WTC11 (cell line): ENCODE results near the gene TBC1D4. TPM values are rescaled to one million over a fixed set of nuclear protein-coding genes. Genes with fewer than 3 reads are reported as not detected.

ENCODE experiments used
- ATAC-seq: fragments of 200-7000 bp; cut with Tn5 transposase; 2 replicates; pipeline ENCODE4 v1.10.0; 2021; ENCODE audit warnings: mild to moderate bottlenecking, moderate library complexity
- CTCF ChIA-PET: fragments of 300-600 bp; sonication (Branson Sonifier 250); formaldehyde crosslinking; loops from one replicate; lab custom pipeline; 2021; ENCODE audit warnings: antibody characterized with exemption; lab: Charles Lee
- POLR2A ChIA-PET: fragments of 350-600 bp; sonication (Branson Sonifier 250); formaldehyde crosslinking; loops from one replicate; lab custom pipeline; 2021; ENCODE audit warnings: antibody characterized with exemption; lab: Charles Lee
- DNase-seq: peaks from one replicate; pipeline ENCODE4 v3.0.0; 2021; ENCODE audit warnings: low spot score
- H3K27ac Mint-ChIP-seq: 2 replicates; pipeline ENCODE4 v1.8.0; 2021; ENCODE audit warnings: mixed read lengths
- H3K27me3 Mint-ChIP-seq: 2 replicates; pipeline ENCODE4 v1.8.0; 2021; ENCODE audit warnings: low read depth, mild to moderate bottlenecking, moderate library complexity, mixed read lengths
- H3K36me3 Mint-ChIP-seq: 2 replicates; pipeline ENCODE4 v1.8.0; 2021; ENCODE audit warnings: mixed read lengths
- H3K4me1 Mint-ChIP-seq: 2 replicates; pipeline ENCODE4 v1.8.0; 2022; ENCODE audit warnings: mixed read lengths
- H3K4me3 Mint-ChIP-seq: 2 replicates; pipeline ENCODE4 v1.8.0; 2021; ENCODE audit warnings: mild to moderate bottlenecking, moderate library complexity, mixed read lengths
- H3K9me3 Mint-ChIP-seq: 2 replicates; pipeline ENCODE4 v1.8.0; 2021; ENCODE audit warnings: mixed read lengths
- AR ChIP-seq: fragments of 250-450 bp; sonication (Bioruptor Pico); IDR thresholded peaks from 2 replicates; pipeline ENCODE4 v1.9.0; 2021; ENCODE audit warnings: mild to moderate bottlenecking
- ATF6 ChIP-seq: sonication (generic); formaldehyde crosslinking; IDR thresholded peaks from 2 replicates; pipeline ENCODE4 v1.8.1; 2023; ENCODE audit warnings: mild to moderate bottlenecking, missing genetic modification reagents
- CREM ChIP-seq: sonication (generic); formaldehyde crosslinking; IDR thresholded peaks from 2 replicates; pipeline ENCODE4 v1.8.1; 2022; ENCODE audit warnings: mild to moderate bottlenecking, missing genetic modification reagents, moderate library complexity
- ETV6 ChIP-seq: sonication (generic); formaldehyde crosslinking; IDR thresholded peaks from 2 replicates; pipeline ENCODE4 v1.8.1; 2022; ENCODE audit warnings: mild to moderate bottlenecking, missing genetic modification reagents
- GABPB1 ChIP-seq: sonication (generic); formaldehyde crosslinking; IDR thresholded peaks from 2 replicates; pipeline ENCODE4 v1.8.1; 2023; ENCODE audit warnings: mild to moderate bottlenecking, missing genetic modification reagents
- JUN ChIP-seq: sonication (generic); formaldehyde crosslinking; IDR thresholded peaks from 2 replicates; pipeline ENCODE4 v1.8.0; 2023; ENCODE audit warnings: mild to moderate bottlenecking, missing genetic modification reagents
- NR2C2 ChIP-seq: sonication (generic); formaldehyde crosslinking; IDR thresholded peaks from 2 replicates; pipeline ENCODE4 v1.8.0; 2022; ENCODE audit warnings: mild to moderate bottlenecking, missing genetic modification reagents
- SMAD3 ChIP-seq: sonication (generic); formaldehyde crosslinking; IDR thresholded peaks from 2 replicates; pipeline ENCODE4 v1.8.0; 2022; ENCODE audit warnings: missing genetic modification reagents, mild to moderate bottlenecking, borderline replicate concordance
- TCF7 ChIP-seq: sonication (generic); formaldehyde crosslinking; IDR thresholded peaks from 2 replicates; pipeline ENCODE4 v1.8.0; 2022; ENCODE audit warnings: mild to moderate bottlenecking, low read depth, missing genetic modification reagents, moderate library complexity
- ZNF219 ChIP-seq: sonication (generic); formaldehyde crosslinking; IDR thresholded peaks from 2 replicates; pipeline ENCODE4 v1.8.0; 2023; ENCODE audit warnings: missing genetic modification reagents, mild to moderate bottlenecking, borderline replicate concordance
- ZNF416 ChIP-seq: fragments of 250-450 bp; sonication (Bioruptor Pico); IDR thresholded peaks from 2 replicates; pipeline ENCODE4 v1.9.0; 2021; ENCODE audit warnings: mild to moderate bottlenecking, inconsistent platforms
- ZNF512 ChIP-seq: sonication (generic); formaldehyde crosslinking; IDR thresholded peaks from 2 replicates; pipeline ENCODE4 v1.8.1; 2022; ENCODE audit warnings: missing genetic modification reagents, borderline replicate concordance
- total RNA-seq: library from RNA; stranded (reverse); gene quantifications from 3 replicates; pipeline ENCODE4 v1.2.3, GENCODE V29; 2021
- TF ChIP-seq, protein P1 (sequence below): fragments of 250-450 bp; sonication (Bioruptor Pico); IDR thresholded peaks from 2 replicates; pipeline ENCODE4 v1.9.0; 2021; ENCODE audit warnings: mild to moderate bottlenecking, borderline replicate concordance
- TF ChIP-seq, protein P2 (sequence below): sonication (generic); formaldehyde crosslinking; conservative IDR thresholded peaks from 2 replicates; pipeline ENCODE4 v1.8.1; 2023; ENCODE audit warnings: mild to moderate bottlenecking, low read depth, missing genetic modification reagents, moderate library complexity
- TF ChIP-seq, protein P3 (sequence below): sonication (generic); formaldehyde crosslinking; IDR thresholded peaks from 2 replicates; pipeline ENCODE4 v1.8.0; 2023; ENCODE audit warnings: missing genetic modification reagents, mild to moderate bottlenecking, borderline replicate concordance

TBC1D4 gene
- total RNA-seq, 1 experiment from 2014 or later: 37.1 TPM

GRCh38 chr13:75443356-75443958, 38.5 kb downstream of the TBC1D4 start:
- TF ChIP-seq NR2C2 (CRISPR knock-in tag): no peak
- no peak for TF ChIP-seq JUN (CRISPR knock-in tag)
- TF ChIP-seq ZNF219 (CRISPR knock-in tag): no peak
- TF ChIP-seq SMAD3 (CRISPR knock-in tag): no peak
- TF ChIP-seq ZNF416 (CRISPR knock-in tag): no peak
- no peak for TF ChIP-seq GABPB1 (CRISPR knock-in tag)
- no peak for TF ChIP-seq CREM
- peaks cover 3% of the 10 kb centered on the region; the same call in 1 of the 2 replicates for H3K36me3 Mint-ChIP-seq
- no peaks in the 10 kb centered on the region for H3K27me3 Mint-ChIP-seq
- POLR2A ChIA-PET: interaction anchor here (0.6 to 1.1 kb wide), 2 partner anchors 16 to 219 kb away, joined by 3 read pairs; no protein-coding TSS in a partner anchor
- peaks cover 1% of the 10 kb centered on the region; the same call in 1 of the 2 replicates for H3K9me3 Mint-ChIP-seq
- no peak for DNase-seq
- H3K4me1 Mint-ChIP-seq: peaks cover 17% of the 10 kb centered on the region
- no peak; the same call in 1 of the 2 replicates for ATAC-seq
- CTCF ChIA-PET: interaction anchor here (1.0 to 1.4 kb wide), 4 partner anchors 10 to 39 kb away, joined by 3 to 9 read pairs (median 4); partner anchors contain the start of gene TBC1D4
- peak overlapping the region; percentile 58; the same call in 1 of the 2 replicates for H3K27ac Mint-ChIP-seq
- H3K4me3 Mint-ChIP-seq: no peak overlapping the region

DNA sequence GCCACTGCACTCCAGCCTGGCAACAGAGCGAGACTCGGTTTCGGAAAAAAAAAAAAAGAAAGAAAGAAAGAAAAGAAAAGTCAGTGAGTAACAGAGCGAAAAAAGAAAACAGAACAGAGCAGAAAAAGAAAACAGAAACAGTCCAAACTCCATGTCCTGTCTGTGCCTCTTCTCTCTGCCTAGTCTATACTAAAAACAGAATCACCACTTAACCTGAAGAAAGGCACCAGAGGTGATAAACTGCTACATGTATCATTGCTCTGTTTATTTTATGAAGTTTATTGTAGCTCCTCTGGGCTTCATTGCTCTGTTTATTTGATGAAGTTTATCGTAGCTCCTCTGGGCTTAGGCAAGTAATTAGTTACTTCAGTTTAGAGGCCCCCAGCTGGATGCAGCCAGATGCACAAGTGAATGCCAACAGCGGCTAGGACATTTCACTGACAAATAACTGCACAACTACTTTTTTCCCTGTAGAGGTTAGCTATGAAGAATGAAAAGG, 39.2 kb downstream of the TBC1D4 start:
- ATAC-seq: no peak
- POLR2A ChIA-PET: interaction anchor here (1.1 kb wide), 1 partner anchor 17 kb away, joined by 3 read pairs; no protein-coding TSS in a partner anchor
- no peaks in the 10 kb centered on the region for H3K9me3 Mint-ChIP-seq
- CTCF ChIA-PET: interaction anchor here (1.2 to 1.3 kb wide), 2 partner anchors 11 to 27 kb away, joined by 5 read pairs; no protein-coding TSS in a partner anchor
- H3K4me3 Mint-ChIP-seq: no peak overlapping the region
- DNase-seq: no peak
- no peaks in the 10 kb centered on the region for H3K27me3 Mint-ChIP-seq
- peaks cover 23% of the 10 kb centered on the region for H3K4me1 Mint-ChIP-seq
- no peak overlapping the region for H3K27ac Mint-ChIP-seq
- no peaks in the 10 kb centered on the region for H3K36me3 Mint-ChIP-seq
- TF ChIP-seq ZNF512 (CRISPR knock-in tag) (no peak), ATF6 (CRISPR knock-in tag) (no peak), TCF7 (CRISPR knock-in tag) (no peak), ETV6 (no peak), AR (CRISPR knock-in tag) (no peak)
- TF ChIP-seq, protein P1, sequence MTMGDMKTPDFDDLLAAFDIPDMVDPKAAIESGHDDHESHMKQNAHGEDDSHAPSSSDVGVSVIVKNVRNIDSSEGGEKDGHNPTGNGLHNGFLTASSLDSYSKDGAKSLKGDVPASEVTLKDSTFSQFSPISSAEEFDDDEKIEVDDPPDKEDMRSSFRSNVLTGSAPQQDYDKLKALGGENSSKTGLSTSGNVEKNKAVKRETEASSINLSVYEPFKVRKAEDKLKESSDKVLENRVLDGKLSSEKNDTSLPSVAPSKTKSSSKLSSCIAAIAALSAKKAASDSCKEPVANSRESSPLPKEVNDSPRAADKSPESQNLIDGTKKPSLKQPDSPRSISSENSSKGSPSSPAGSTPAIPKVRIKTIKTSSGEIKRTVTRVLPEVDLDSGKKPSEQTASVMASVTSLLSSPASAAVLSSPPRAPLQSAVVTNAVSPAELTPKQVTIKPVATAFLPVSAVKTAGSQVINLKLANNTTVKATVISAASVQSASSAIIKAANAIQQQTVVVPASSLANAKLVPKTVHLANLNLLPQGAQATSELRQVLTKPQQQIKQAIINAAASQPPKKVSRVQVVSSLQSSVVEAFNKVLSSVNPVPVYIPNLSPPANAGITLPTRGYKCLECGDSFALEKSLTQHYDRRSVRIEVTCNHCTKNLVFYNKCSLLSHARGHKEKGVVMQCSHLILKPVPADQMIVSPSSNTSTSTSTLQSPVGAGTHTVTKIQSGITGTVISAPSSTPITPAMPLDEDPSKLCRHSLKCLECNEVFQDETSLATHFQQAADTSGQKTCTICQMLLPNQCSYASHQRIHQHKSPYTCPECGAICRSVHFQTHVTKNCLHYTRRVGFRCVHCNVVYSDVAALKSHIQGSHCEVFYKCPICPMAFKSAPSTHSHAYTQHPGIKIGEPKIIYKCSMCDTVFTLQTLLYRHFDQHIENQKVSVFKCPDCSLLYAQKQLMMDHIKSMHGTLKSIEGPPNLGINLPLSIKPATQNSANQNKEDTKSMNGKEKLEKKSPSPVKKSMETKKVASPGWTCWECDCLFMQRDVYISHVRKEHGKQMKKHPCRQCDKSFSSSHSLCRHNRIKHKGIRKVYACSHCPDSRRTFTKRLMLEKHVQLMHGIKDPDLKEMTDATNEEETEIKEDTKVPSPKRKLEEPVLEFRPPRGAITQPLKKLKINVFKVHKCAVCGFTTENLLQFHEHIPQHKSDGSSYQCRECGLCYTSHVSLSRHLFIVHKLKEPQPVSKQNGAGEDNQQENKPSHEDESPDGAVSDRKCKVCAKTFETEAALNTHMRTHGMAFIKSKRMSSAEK (CRISPR knock-in tag): no peak
- TF ChIP-seq, protein P2, sequence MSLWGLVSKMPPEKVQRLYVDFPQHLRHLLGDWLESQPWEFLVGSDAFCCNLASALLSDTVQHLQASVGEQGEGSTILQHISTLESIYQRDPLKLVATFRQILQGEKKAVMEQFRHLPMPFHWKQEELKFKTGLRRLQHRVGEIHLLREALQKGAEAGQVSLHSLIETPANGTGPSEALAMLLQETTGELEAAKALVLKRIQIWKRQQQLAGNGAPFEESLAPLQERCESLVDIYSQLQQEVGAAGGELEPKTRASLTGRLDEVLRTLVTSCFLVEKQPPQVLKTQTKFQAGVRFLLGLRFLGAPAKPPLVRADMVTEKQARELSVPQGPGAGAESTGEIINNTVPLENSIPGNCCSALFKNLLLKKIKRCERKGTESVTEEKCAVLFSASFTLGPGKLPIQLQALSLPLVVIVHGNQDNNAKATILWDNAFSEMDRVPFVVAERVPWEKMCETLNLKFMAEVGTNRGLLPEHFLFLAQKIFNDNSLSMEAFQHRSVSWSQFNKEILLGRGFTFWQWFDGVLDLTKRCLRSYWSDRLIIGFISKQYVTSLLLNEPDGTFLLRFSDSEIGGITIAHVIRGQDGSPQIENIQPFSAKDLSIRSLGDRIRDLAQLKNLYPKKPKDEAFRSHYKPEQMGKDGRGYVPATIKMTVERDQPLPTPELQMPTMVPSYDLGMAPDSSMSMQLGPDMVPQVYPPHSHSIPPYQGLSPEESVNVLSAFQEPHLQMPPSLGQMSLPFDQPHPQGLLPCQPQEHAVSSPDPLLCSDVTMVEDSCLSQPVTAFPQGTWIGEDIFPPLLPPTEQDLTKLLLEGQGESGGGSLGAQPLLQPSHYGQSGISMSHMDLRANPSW (CRISPR knock-in tag): no peak
- TF ChIP-seq, protein P3, sequence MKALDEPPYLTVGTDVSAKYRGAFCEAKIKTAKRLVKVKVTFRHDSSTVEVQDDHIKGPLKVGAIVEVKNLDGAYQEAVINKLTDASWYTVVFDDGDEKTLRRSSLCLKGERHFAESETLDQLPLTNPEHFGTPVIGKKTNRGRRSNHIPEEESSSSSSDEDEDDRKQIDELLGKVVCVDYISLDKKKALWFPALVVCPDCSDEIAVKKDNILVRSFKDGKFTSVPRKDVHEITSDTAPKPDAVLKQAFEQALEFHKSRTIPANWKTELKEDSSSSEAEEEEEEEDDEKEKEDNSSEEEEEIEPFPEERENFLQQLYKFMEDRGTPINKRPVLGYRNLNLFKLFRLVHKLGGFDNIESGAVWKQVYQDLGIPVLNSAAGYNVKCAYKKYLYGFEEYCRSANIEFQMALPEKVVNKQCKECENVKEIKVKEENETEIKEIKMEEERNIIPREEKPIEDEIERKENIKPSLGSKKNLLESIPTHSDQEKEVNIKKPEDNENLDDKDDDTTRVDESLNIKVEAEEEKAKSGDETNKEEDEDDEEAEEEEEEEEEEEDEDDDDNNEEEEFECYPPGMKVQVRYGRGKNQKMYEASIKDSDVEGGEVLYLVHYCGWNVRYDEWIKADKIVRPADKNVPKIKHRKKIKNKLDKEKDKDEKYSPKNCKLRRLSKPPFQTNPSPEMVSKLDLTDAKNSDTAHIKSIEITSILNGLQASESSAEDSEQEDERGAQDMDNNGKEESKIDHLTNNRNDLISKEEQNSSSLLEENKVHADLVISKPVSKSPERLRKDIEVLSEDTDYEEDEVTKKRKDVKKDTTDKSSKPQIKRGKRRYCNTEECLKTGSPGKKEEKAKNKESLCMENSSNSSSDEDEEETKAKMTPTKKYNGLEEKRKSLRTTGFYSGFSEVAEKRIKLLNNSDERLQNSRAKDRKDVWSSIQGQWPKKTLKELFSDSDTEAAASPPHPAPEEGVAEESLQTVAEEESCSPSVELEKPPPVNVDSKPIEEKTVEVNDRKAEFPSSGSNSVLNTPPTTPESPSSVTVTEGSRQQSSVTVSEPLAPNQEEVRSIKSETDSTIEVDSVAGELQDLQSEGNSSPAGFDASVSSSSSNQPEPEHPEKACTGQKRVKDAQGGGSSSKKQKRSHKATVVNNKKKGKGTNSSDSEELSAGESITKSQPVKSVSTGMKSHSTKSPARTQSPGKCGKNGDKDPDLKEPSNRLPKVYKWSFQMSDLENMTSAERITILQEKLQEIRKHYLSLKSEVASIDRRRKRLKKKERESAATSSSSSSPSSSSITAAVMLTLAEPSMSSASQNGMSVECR: no peak
